ENCODE measurements around the gene ACYP2. TPM values are rescaled to one million over a fixed set of nuclear protein-coding genes. Genes with fewer than 3 reads are reported as not detected.

Gene ACYP2
- total RNA-seq, 2 experiments from 2014 or later: 9.9 TPM

- Mint-ChIP-seq H3K9me3 (ENCODE audit: low read depth) (peaks cover 2% of the 10 kb centered on the region), H3K27me3 (no peaks in the 10 kb centered on the region), H3K4me1 (peaks cover 23% of the 10 kb centered on the region), H3K27ac (no peak overlapping the region), H3K4me3 (no peak overlapping the region), H3K36me3 (peaks cover 8% of the 10 kb centered on the region)
- CTCF ChIA-PET: interaction anchor here (1.0 kb wide), 1 partner anchor 9 kb away, joined by 3 read pairs; no protein-coding TSS in a partner anchor
- DNase-seq (no peak), ATAC-seq (no peak)
These were observed 112.4 kb downstream of the ACYP2 start for GRCh38 chr2:54227798-54228197.

GRCh38 chr2:54228945-54229344, 113.5 kb downstream of the ACYP2 start:
- Mint-ChIP-seq H3K36me3 (peaks cover 9% of the 10 kb centered on the region), H3K4me3 (no peak overlapping the region), H3K4me1 (peaks cover 23% of the 10 kb centered on the region), H3K9me3 (ENCODE audit: low read depth) (peaks cover 2% of the 10 kb centered on the region), H3K27ac (no peak overlapping the region), H3K27me3 (no peaks in the 10 kb centered on the region)
- ATAC-seq: no peak
- CTCF ChIA-PET: interaction anchor here (1.0 kb wide), 1 partner anchor 8 kb away, joined by 3 read pairs; no protein-coding TSS in a partner anchor
- no peak for DNase-seq

- Mint-ChIP-seq H3K27me3 (no peaks in the 10 kb centered on the region), H3K36me3 (peaks cover 5% of the 10 kb centered on the region), H3K9me3 (ENCODE audit: low read depth) (peaks cover 8% of the 10 kb centered on the region), H3K27ac (no peak overlapping the region), H3K4me1 (peaks cover 9% of the 10 kb centered on the region), H3K4me3 (no peak overlapping the region)
- no peak for DNase-seq
- ATAC-seq: no peak
- CTCF ChIA-PET: no interaction called here
These were observed 118.6 kb downstream of the ACYP2 start for GRCh38 chr2:54233832-54234649.

GRCh38 chr2:54237428-54237827, 122.0 kb downstream of the ACYP2 start:
- Mint-ChIP-seq H3K27me3 (no peaks in the 10 kb centered on the region), H3K36me3 (peaks cover 5% of the 10 kb centered on the region), H3K4me1 (no peaks in the 10 kb centered on the region), H3K27ac (no peak overlapping the region), H3K4me3 (no peak overlapping the region), H3K9me3 (ENCODE audit: low read depth) (peaks cover 8% of the 10 kb centered on the region)
- CTCF ChIA-PET: interaction anchor here (0.7 kb wide), 1 partner anchor 9 kb away, joined by 3 read pairs; no protein-coding TSS in a partner anchor
- no peak for ATAC-seq
- DNase-seq: no peak

- no peaks in the 10 kb centered on the region for H3K4me1 Mint-ChIP-seq
- H3K36me3 Mint-ChIP-seq: peaks cover 2% of the 10 kb centered on the region
- no peak for ATAC-seq
- DNase-seq: no peak
- no peak overlapping the region for H3K4me3 Mint-ChIP-seq
- CTCF ChIA-PET: interaction anchor here (0.9 kb wide), 1 partner anchor 133 kb away, joined by 3 read pairs; no protein-coding TSS in a partner anchor
- no peaks in the 10 kb centered on the region for H3K27me3 Mint-ChIP-seq
- no peak overlapping the region for H3K27ac Mint-ChIP-seq
- H3K9me3 Mint-ChIP-seq (ENCODE audit: low read depth): peaks cover 5% of the 10 kb centered on the region
These were observed 124.0 kb downstream of the ACYP2 start for GRCh38 chr2:54239427-54239826.

GRCh38 chr2:54240515-54241469, 125.4 kb downstream of the ACYP2 start:
- CTCF ChIA-PET: interaction anchor here (0.9 kb wide), 1 partner anchor 134 kb away, joined by 3 read pairs; no protein-coding TSS in a partner anchor

GRCh38 chr2:54247115-54247514, 131.7 kb downstream of the ACYP2 start:
- CTCF ChIA-PET: no interaction called here
- no peaks in the 10 kb centered on the region for H3K27me3 Mint-ChIP-seq
- no peaks in the 10 kb centered on the region for H3K4me1 Mint-ChIP-seq
- DNase-seq: no peak
- ATAC-seq: no peak
- no peak overlapping the region for H3K4me3 Mint-ChIP-seq
- no peaks in the 10 kb centered on the region for H3K9me3 Mint-ChIP-seq (ENCODE audit: low read depth)
- H3K27ac Mint-ChIP-seq: no peak overlapping the region
- no peaks in the 10 kb centered on the region for H3K36me3 Mint-ChIP-seq

More at GRCh38 chr2:54240515-54241469, 125.4 kb downstream of the ACYP2 start:
- no peaks in the 10 kb centered on the region for H3K4me1 Mint-ChIP-seq
- no peaks in the 10 kb centered on the region for H3K36me3 Mint-ChIP-seq
- H3K27me3 Mint-ChIP-seq: no peaks in the 10 kb centered on the region
- ATAC-seq: no peak
- no peak overlapping the region for H3K4me3 Mint-ChIP-seq
- no peak for DNase-seq
- no peak overlapping the region for H3K27ac Mint-ChIP-seq
- H3K9me3 Mint-ChIP-seq (ENCODE audit: low read depth): peaks cover 5% of the 10 kb centered on the region

- Mint-ChIP-seq H3K27ac (no peak overlapping the region), H3K27me3 (no peaks in the 10 kb centered on the region), H3K36me3 (no peaks in the 10 kb centered on the region), H3K4me3 (no peak overlapping the region), H3K4me1 (no peaks in the 10 kb centered on the region), H3K9me3 (ENCODE audit: low read depth) (no peaks in the 10 kb centered on the region)
- DNase-seq (no peak), ATAC-seq (no peak)
- CTCF ChIA-PET: no interaction called here
These were observed 134.2 kb downstream of the ACYP2 start for GRCh38 chr2:54249629-54250028.

- no peak for DNase-seq
- no peaks in the 10 kb centered on the region for H3K36me3 Mint-ChIP-seq
- H3K27me3 Mint-ChIP-seq: no peaks in the 10 kb centered on the region
- H3K4me3 Mint-ChIP-seq: no peak overlapping the region
- H3K9me3 Mint-ChIP-seq (ENCODE audit: low read depth): no peaks in the 10 kb centered on the region
- ATAC-seq: no peak
- H3K4me1 Mint-ChIP-seq: no peaks in the 10 kb centered on the region
- no peak overlapping the region for H3K27ac Mint-ChIP-seq
- CTCF ChIA-PET: no interaction called here
These were observed 138.8 kb downstream of the ACYP2 start for GRCh38 chr2:54254180-54254579.

- CTCF ChIA-PET: no interaction called here
- Mint-ChIP-seq H3K4me3 (no peak overlapping the region), H3K27ac (no peak overlapping the region), H3K27me3 (no peaks in the 10 kb centered on the region), H3K4me1 (no peaks in the 10 kb centered on the region), H3K36me3 (no peaks in the 10 kb centered on the region), H3K9me3 (ENCODE audit: low read depth) (no peaks in the 10 kb centered on the region)
- no peak for DNase-seq
- ATAC-seq: no peak
These were observed 140.0 kb downstream of the ACYP2 start for GRCh38 chr2:54255230-54256090.

GRCh38 chr2:54256091-54256694, 140.8 kb downstream of the ACYP2 start, which contains the start of gene TSPYL6:
Gene TSPYL6 (minus strand): TSS chr2:54256229. CDS start chr2:54256151, 78 bp downstream.
- Mint-ChIP-seq H3K27me3 (no peaks in the 10 kb centered on the region), H3K9me3 (ENCODE audit: low read depth) (no peaks in the 10 kb centered on the region), H3K36me3 (no peaks in the 10 kb centered on the region), H3K4me3 (no peak within 1 kb of the TSS), H3K27ac (no peak within 1 kb of the TSS), H3K4me1 (no peaks in the 10 kb centered on the region)
- DNase-seq: no peak
- no peak for ATAC-seq
- CTCF ChIA-PET: no interaction called here

- H3K9me3 Mint-ChIP-seq (ENCODE audit: low read depth): no peaks in the 10 kb centered on the region
- CTCF ChIA-PET: no interaction called here
- no peak for DNase-seq
- H3K4me3 Mint-ChIP-seq: no peak overlapping the region
- H3K36me3 Mint-ChIP-seq: no peaks in the 10 kb centered on the region
- no peaks in the 10 kb centered on the region for H3K27me3 Mint-ChIP-seq
- no peaks in the 10 kb centered on the region for H3K4me1 Mint-ChIP-seq
- ATAC-seq: no peak
- no peak overlapping the region for H3K27ac Mint-ChIP-seq
These were observed 142.8 kb downstream of the ACYP2 start for GRCh38 chr2:54258166-54258565.
